H9 (cell line): ENCODE data around the gene GIT2. TPM values are rescaled to one million over a fixed set of nuclear protein-coding genes. Genes with fewer than 3 reads are reported as not detected.

Experiments
- DNase-seq: peaks from one replicate; pipeline ENCODE4 v3.0.0-alpha.2; 2017
- H2AFZ ChIP-seq: one replicate; pipeline ENCODE4 v1.6.1; 2013; ENCODE audit warnings: mild to moderate bottlenecking, low read length, control low read depth, moderate library complexity
- H2AK5ac ChIP-seq: 2 replicates; pipeline ENCODE4 v1.6.1; 2013; ENCODE audit warnings: low read length, control low read depth, mixed read lengths; ENCODE audit not compliant: insufficient read length
- H2BK120ac ChIP-seq: one replicate; pipeline ENCODE4 v1.6.1; 2013; ENCODE audit warnings: low read depth, mild to moderate bottlenecking, low read length, control low read depth, inconsistent platforms; ENCODE audit not compliant: poor library complexity, severe bottlenecking
- H2BK12ac ChIP-seq: 2 replicates; pipeline ENCODE4 v1.6.1; 2013; ENCODE audit warnings: low read length, control low read depth, mixed read lengths, low read depth; ENCODE audit not compliant: insufficient read length
- H2BK15ac ChIP-seq: 2 replicates; pipeline ENCODE4 v1.6.1; 2013; ENCODE audit warnings: low read depth, low read length, control low read depth
- H2BK20ac ChIP-seq: one replicate; pipeline ENCODE4 v1.6.1; 2013; ENCODE audit warnings: low read depth, mild to moderate bottlenecking, low read length, control low read depth, inconsistent platforms; ENCODE audit not compliant: poor library complexity, severe bottlenecking
- H2BK5ac ChIP-seq: 2 replicates; pipeline ENCODE4 v1.6.1; 2013; ENCODE audit warnings: low read length, control low read depth, mixed read lengths; ENCODE audit not compliant: insufficient read length
- H3K14ac ChIP-seq: 2 replicates; pipeline ENCODE4 v1.6.1; 2013; ENCODE audit warnings: low read length, control low read depth; ENCODE audit not compliant: insufficient read depth
- H3K18ac ChIP-seq: 2 replicates; pipeline ENCODE4 v1.6.1; 2013; ENCODE audit warnings: low read depth, mild to moderate bottlenecking, mixed read lengths, low read length, control low read depth; ENCODE audit not compliant: insufficient read length
- H3K23ac ChIP-seq: 2 replicates; pipeline ENCODE4 v1.6.1; 2013; ENCODE audit warnings: low read length, control low read depth, mixed read lengths, low read depth; ENCODE audit not compliant: insufficient read length
- H3K23me2 ChIP-seq: 2 replicates; pipeline ENCODE4 v1.6.1; 2013; ENCODE audit warnings: low read depth, mild to moderate bottlenecking, mixed read lengths, low read length, control low read depth; ENCODE audit not compliant: insufficient read length, poor library complexity, severe bottlenecking
- H3K27ac ChIP-seq: 2 replicates; pipeline ENCODE4 v1.5.1; 2013; ENCODE audit warnings: low read length, control low read depth, mixed read lengths, low read depth; ENCODE audit not compliant: insufficient read length
- H3K27me3 ChIP-seq: 2 replicates; pipeline ENCODE4 v1.6.1; 2013; ENCODE audit warnings: low read length, control low read depth, inconsistent platforms; ENCODE audit not compliant: insufficient read depth
- H3K4ac ChIP-seq: 2 replicates; pipeline ENCODE4 v1.6.1; 2013; ENCODE audit warnings: low read depth, mild to moderate bottlenecking, control low read depth, inconsistent platforms, low read length, moderate library complexity
- H3K4me1 ChIP-seq: 2 replicates; pipeline ENCODE4 v1.6.1; 2013; ENCODE audit warnings: low read length, control low read depth, inconsistent platforms; ENCODE audit not compliant: insufficient read depth
- H3K4me2 ChIP-seq: 2 replicates; pipeline ENCODE4 v1.6.1; 2013; ENCODE audit warnings: low read length, control low read depth, mixed read lengths; ENCODE audit not compliant: insufficient read length, insufficient read depth
- H3K56ac ChIP-seq: 2 replicates; pipeline ENCODE4 v1.6.1; 2013; ENCODE audit warnings: low read depth, mild to moderate bottlenecking, mixed read lengths, low read length, control low read depth; ENCODE audit not compliant: insufficient read length
- H3K79me1 ChIP-seq: 2 replicates; pipeline ENCODE4 v1.6.1; 2013; ENCODE audit warnings: low read depth, mild to moderate bottlenecking, moderate library complexity, low read length, control low read depth, inconsistent platforms; ENCODE audit not compliant: insufficient read depth, poor library complexity, severe bottlenecking
- H3K79me2 ChIP-seq: 2 replicates; pipeline ENCODE4 v1.6.1; 2013; ENCODE audit warnings: low read length, control low read depth, inconsistent platforms; ENCODE audit not compliant: insufficient read depth
- H3K9ac ChIP-seq: 2 replicates; pipeline ENCODE4 v1.6.1; 2013; ENCODE audit warnings: low read length, control low read depth, mixed read lengths; ENCODE audit not compliant: insufficient read length; ENCODE audit errors: extremely low read depth
- H3K9me3 ChIP-seq: one replicate; pipeline ENCODE4 v1.6.1; 2013; ENCODE audit warnings: low read depth, low read length, inconsistent platforms; ENCODE audit not compliant: control insufficient read depth
- H3T11ph ChIP-seq: one replicate; pipeline ENCODE4 v1.6.1; 2013; ENCODE audit warnings: mild to moderate bottlenecking, low read length, control low read depth, inconsistent platforms
- H4K20me1 ChIP-seq: one replicate; pipeline ENCODE4 v1.6.1; 2013; ENCODE audit not compliant: control insufficient read depth, insufficient read length, insufficient read depth
- H4K5ac ChIP-seq: 2 replicates; pipeline ENCODE4 v1.6.1; 2013; ENCODE audit warnings: low read depth, mild to moderate bottlenecking, mixed read lengths, low read length, control low read depth; ENCODE audit not compliant: insufficient read length
- H4K8ac ChIP-seq: replicated peaks from 2 replicates; pipeline ENCODE4 v1.6.1; 2013; ENCODE audit warnings: low read length, control low read depth, mixed read lengths, low read depth; ENCODE audit not compliant: insufficient read length
- H4K91ac ChIP-seq: 2 replicates; pipeline ENCODE4 v1.6.1; 2013; ENCODE audit warnings: low read depth, mild to moderate bottlenecking, moderate library complexity, mixed read lengths, low read length, control low read depth; ENCODE audit not compliant: insufficient read length
- H3K27ac Mint-ChIP-seq, 3 experiments: 2 replicates in 2 of 3; 3 replicates in 1 of 3; pipeline ENCODE4 v1.8.0; 2020 to 2021; ENCODE audit warnings: mixed read lengths in 3 of 3, mild to moderate bottlenecking in 1 of 3, moderate library complexity in 1 of 3
- H3K27me3 Mint-ChIP-seq: 2 replicates; pipeline ENCODE4 v1.8.0; 2021; ENCODE audit warnings: low read depth, mild to moderate bottlenecking, moderate library complexity, mixed read lengths
- H3K36me3 Mint-ChIP-seq, 3 experiments: 2 replicates in 2 of 3; 3 replicates in 1 of 3; pipeline ENCODE4 v1.8.0; 2020 to 2021; ENCODE audit warnings: low read depth in 3 of 3, mixed read lengths in 3 of 3; ENCODE audit not compliant: insufficient read depth in 1 of 3
- H3K4me1 Mint-ChIP-seq, 2 experiments: 2 replicates each; pipeline ENCODE4 v1.8.0; 2020; ENCODE audit warnings: mixed read lengths in 2 of 2
- H3K4me3 Mint-ChIP-seq, 2 experiments: 2 replicates in 1 of 2; 3 replicates in 1 of 2; pipeline ENCODE4 v1.8.0; 2020 to 2021; ENCODE audit warnings: mild to moderate bottlenecking in 2 of 2, mixed read lengths in 2 of 2, moderate library complexity in 1 of 2
- H3K9me3 Mint-ChIP-seq, 2 experiments: 2 replicates in 1 of 2; 3 replicates in 1 of 2; pipeline ENCODE4 v1.8.0; 2020; ENCODE audit warnings: mild to moderate bottlenecking in 2 of 2, mixed read lengths in 2 of 2, moderate library complexity in 1 of 2
- CTCF ChIP-seq: fragments of 200-600 bp; sonication (generic); conservative IDR thresholded peaks from 3 replicates; pipeline ENCODE4 v1.8.0; 2021; ENCODE audit warnings: antibody characterized with exemption, mild to moderate bottlenecking
- WGBS: extraction: QIAGEN DNeasy Blood & Tissue Kit; methylation state at CpG from one replicate; pipeline ENCODE4 v1.1.7; 2013; ENCODE audit warnings: missing lambda C conversion rate, low lambda C conversion rate, mixed read lengths; ENCODE audit not compliant: insufficient read length; ENCODE audit errors: extremely low coverage; 5-methylcytosine and 5-hydroxymethylcytosine counted together
- total RNA-seq: library from RNA; stranded (reverse); gene quantifications from 2 replicates; pipeline ENCODE4 v1.2.1, GENCODE V29; 2021

GIT2 gene
- total RNA-seq, 1 experiment from 2014 or later: 27.0 TPM

DNA sequence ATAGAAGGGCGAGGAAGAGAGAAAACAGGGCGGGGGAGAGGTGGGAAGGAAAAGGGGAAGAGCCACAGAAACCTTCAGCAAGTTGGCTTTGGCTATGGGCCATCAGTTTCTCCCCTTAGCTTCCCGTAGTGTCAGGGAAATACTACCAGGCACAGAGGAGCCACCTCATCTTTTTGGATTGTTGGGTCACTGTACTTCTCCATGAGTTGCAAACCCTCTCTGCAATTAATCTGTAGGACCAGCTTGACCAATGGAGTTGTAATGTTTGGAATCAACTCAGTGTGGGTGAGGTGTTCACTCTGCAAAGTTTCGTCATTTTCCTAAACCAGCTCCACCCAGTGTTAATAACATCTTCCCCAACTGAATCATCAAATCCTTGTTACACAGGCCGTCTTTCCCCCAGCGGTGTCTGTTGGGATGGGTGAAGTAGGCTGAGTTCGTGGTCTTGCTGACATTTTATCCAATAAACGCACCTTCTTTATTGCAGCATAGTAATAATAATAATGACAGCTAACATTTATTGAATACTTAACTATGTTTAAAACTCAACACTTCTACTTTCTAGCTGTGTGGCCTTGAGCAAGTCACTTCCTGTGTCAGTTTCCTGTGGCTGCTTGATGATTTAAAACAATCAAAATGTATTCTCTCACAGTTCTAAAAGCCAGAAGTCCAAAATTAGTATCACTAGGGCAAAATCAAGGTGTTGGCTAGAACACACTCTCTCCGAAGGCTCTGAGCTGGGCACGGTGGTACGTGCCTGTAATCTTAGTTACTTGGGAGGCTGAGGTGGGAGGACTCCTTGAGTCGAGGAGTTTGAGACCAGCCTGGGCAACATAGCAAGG lies 107.8 kb downstream of the GIT2 start:
- H3K18ac ChIP-seq: no peak overlapping the region
- TF ChIP-seq CTCF: no peak
- no peaks in the 10 kb centered on the region for H3K23me2 ChIP-seq

More for the DNA sequence above, 107.8 kb downstream of the GIT2 start:
- Histone ChIP-seq H3K79me1 (no peaks in the 10 kb centered on the region), H2AK5ac (no peak overlapping the region), H3K9ac (no peak overlapping the region), H2BK5ac (no peak overlapping the region), H2BK20ac (no peak overlapping the region), H4K5ac (no peak overlapping the region), H2BK15ac (no peak overlapping the region), H3K4me2 (no peak overlapping the region), H3K27me3 (peaks cover 1% of the 10 kb centered on the region; the same call in 1 of the 2 replicates), H4K91ac (no peak overlapping the region), H2BK120ac (no peak overlapping the region), H3K9me3 (no peaks in the 10 kb centered on the region), H2AFZ (no peak overlapping the region), H3K56ac (no peak overlapping the region), H3K14ac (no peak overlapping the region), H4K8ac (no peak overlapping the region), H3K23ac (no peak overlapping the region), H3K27ac (no peak overlapping the region), H2BK12ac (no peak overlapping the region), H3K4me1 (peaks cover 2% of the 10 kb centered on the region; the same call in 1 of the 2 replicates), H3K79me2 (no peaks in the 10 kb centered on the region), H3K4ac (no peak overlapping the region), H3T11ph (no peak overlapping the region), H4K20me1 (no peaks in the 10 kb centered on the region)
- peaks cover 52% of the 10 kb centered on the region for H3K27me3 Mint-ChIP-seq
- peaks cover 6 to 8% of the 10 kb centered on the region in 2 experiments for H3K4me1 Mint-ChIP-seq
- no peak for DNase-seq
- no peaks in the 10 kb centered on the region for H3K9me3 Mint-ChIP-seq
- WGBS: no CpG with 5 or more reads among the region's 12 CpGs
- H3K27ac Mint-ChIP-seq: no peak overlapping the region
- H3K4me3 Mint-ChIP-seq: no peak overlapping the region
- no peaks in the 10 kb centered on the region for H3K36me3 Mint-ChIP-seq
